Measurements from ENCODE around the gene TIMM17A.

Gene TIMM17A

DNA sequence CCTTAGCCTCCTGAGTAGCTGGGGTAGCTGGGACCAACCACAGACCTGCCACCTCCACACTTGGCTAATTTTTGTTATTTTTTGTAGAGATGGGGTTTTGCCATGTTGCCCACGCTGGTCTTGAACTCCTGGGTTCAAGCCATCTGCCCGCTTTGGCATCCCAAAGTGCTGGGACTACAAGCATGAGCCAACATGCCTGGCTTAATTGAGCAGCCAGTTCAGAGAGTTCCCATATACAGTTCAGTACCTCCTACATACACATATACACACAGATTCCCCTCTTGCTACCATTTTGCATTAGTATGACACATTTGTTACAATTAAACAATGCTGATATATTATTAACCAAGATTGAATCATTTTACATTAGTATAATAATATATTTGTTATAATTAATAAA lies 30.1 kb downstream of the TIMM17A start:
- DNase-seq: no peak

DNA sequence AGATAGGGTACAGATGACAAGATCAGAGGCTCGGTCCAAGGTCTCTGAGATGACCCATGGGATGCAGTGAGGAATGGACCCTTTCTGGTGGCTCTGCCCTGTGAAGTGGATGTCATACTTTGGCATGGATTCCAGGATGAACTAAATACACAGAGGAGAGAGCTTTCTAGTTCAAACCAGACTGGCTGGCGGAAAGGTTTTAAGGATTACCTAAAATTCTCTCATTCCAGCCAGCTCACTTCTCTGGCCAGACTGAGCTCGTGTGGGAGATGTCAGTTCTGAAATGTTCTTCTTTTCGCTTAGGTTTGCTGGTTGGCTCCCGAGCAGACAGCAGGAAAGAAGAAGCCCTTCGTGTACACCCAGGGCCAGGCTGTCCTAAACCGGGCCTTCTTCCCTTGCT lies 33.3 kb downstream of the TIMM17A start:
- DNase-seq: no peak

DNA sequence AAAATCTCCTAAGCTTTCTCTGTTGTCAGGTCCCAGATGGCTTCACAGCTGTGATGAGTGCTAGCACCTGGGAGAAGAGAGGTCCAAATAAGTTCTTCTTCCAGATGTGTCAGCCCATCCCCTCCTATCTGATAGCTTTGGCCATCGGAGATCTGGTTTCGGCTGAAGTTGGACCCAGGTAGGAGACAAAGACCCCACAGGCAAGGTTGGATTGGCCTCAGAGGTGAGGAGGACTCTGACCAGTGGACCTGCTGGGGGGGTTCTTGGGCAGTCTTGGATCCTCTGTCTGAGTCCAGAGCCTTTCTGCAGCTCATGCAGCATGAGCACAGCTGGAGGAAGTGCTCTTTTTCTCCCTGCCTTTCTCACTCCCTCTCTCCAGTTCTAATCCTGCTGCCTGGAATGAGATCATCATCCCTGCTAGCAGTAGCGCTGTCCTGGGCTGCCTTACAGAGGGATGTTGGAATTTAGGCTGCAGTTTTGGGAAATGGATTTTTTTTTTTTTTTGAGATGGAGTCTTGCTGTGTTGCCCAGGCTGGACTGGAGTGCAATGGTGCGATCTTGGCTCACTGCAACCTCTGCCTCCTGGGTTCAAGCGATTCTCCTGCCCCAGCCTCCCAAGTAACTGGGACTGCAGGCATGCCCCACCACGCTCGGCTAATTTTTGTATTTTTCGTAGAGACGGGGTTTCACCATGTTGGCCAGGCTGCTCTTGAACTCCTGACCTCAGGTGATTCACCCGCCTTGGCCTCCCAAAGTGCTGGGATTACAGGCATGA lies 34.2 kb downstream of the TIMM17A start:
- DNase-seq: no peak

DNA sequence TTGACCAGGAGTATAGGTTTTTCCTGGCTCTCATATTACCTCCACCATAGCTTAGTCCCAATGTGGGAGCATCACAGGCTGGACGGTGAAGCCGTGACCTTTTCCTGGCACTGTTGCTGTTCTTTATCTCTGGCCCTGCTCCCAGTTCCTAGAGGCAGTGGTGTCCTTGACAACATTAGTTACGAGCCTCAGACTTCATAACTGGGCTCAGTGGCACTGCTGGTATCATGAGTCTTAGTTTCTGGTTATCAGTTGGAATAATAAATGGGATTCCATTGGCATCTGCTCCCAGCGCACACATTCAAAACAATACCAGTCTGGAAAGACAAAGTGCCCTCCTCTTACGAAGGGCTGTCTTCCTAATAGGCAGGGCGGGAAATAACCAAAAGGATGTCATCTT lies 35.1 kb downstream of the TIMM17A start:
- no peak for DNase-seq

DNA sequence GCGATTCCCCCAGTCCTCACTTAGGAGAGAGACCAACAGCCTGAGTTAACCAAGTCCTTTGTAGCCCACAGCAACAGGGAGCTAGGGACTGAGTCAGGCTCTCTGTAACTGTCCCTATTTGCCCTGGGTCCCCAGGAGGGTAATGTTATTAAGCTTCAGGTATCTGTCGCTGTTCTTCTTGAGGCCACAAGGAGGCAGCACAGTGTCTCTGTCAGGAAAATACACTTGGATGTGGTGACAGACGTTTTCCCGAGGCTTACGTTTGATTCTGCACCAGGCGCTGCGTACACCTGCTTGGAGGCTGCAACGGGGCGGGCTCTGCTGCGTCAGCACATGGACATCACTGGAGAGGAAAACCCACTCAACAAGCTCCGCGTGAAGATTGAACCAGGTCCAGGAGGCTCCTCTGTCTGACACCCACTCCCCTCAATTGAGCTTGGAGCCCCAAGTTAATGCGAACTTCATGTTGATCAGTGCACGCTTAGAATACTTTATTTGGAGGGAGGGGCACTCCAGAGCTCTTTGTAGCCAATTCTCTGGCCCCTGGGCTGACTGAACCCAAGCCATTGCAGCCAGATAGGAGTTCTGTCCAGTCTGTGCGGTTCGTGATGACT lies 44.4 kb downstream of the TIMM17A start:
- peak; percentile 45 for DNase-seq

DNA sequence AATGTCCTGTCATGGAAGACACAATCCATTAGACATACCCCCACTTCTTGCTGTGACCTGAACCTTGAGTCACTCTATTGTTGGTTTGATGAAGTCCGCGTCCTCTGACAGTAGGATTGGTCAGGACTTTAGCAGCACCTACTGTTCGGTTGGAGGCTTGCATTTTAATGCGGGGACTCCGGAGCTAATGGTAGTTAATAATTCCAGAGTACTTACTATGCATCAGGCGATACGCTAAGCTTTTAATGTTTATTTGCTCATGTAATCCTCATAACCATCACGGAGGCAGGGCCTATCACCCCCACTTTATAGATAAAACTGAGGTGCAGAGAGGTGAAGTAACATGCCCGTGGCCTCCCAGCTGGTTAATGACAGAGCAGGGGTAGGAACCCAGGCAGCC lies 47.2 kb downstream of the TIMM17A start:
- no peak for DNase-seq

DNA sequence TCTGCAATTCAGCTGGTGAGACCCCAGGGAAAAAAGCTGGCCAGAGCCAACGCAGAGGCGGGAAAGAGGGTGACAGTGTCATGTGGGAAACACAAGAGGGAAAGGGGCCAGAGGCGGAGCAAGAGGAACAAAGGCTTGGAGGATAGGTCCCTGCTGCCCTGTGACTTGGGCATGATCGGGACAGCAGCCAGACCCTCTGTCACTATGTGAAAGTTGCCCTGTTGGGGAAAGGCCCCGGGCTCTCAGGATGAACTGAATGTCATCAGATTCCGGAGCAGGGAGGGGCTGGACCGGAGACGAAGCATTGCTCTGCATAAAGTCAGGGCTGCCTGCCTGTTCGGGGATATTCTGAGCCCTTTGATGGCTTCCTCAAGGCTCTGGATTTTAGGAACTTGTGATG lies 49.4 kb downstream of the TIMM17A start:
- DNase-seq: no peak

DNA sequence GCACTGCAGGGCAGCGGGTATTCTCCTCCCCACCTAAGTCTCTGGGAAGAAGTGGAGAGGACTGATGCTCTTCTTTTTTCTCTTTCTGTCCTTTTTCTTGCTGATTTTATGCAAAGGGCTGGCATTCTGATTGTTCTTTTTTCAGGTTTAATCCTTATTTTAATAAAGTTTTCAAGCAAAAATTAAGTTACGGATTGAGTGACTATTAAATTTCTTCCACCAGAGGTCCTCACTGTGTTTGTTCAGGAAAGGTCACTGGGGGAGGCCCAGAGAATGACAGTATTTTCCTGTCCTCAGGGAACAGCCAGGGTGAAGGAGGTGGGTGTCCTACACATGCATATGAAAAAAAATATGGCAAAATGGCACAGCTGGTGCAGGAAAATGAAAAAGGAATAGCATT lies 50.7 kb downstream of the TIMM17A start:
- DNase-seq: no peak

DNA sequence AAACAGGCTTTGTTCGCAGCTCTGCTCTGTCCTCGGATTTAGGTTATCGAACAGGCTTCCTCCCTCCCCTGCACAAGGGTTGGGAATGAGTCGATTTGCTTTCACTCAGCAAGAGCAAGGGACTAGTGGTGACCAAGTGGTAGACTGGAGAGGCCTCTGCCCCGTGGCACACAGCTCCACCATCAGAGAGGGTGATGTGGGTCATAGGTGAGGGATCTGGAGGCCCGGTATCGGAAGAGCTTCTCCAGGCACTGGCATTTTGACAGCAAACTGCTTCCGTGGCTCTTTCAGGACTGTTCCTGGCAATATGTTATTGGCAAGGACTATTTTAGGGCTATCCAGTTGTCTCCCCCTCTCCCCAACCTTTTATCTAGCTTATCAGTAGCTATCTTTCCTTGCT lies 52.0 kb downstream of the TIMM17A start:
- DNase-seq: no peak

DNA sequence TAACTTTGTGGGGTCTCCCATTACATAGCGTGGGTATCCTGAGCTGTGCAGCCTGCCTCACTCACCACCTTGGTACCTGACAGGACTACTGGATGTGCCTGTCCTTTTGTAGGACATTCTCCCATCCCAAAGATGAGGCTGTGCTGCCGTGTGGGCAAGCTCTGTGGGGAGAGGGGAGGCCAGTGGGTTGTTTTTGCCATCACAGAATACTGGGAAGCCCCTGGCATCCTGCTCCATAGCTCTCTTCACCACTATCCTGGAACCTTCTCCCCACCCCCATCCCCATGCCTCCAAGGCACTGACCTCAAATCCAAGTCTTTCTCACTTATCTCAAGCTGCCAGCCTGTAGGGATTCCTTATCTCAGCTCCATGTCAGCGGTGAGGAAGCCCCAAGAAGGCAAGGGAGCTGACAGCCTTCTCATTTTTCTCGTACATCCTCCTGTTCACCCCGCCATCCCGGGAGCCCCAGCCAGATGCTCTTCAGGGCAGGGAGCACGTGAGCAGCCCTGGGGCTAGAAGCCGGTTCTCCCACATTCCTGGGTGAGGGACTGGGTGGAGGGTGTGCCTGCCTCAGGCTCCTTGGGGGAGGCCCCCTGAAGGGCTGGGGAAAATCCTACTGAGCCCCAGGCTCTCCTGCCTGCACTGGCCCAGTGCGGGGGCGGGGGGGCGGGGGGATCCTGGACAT lies 52.6 kb downstream of the TIMM17A start:
- no peak for DNase-seq

DNA sequence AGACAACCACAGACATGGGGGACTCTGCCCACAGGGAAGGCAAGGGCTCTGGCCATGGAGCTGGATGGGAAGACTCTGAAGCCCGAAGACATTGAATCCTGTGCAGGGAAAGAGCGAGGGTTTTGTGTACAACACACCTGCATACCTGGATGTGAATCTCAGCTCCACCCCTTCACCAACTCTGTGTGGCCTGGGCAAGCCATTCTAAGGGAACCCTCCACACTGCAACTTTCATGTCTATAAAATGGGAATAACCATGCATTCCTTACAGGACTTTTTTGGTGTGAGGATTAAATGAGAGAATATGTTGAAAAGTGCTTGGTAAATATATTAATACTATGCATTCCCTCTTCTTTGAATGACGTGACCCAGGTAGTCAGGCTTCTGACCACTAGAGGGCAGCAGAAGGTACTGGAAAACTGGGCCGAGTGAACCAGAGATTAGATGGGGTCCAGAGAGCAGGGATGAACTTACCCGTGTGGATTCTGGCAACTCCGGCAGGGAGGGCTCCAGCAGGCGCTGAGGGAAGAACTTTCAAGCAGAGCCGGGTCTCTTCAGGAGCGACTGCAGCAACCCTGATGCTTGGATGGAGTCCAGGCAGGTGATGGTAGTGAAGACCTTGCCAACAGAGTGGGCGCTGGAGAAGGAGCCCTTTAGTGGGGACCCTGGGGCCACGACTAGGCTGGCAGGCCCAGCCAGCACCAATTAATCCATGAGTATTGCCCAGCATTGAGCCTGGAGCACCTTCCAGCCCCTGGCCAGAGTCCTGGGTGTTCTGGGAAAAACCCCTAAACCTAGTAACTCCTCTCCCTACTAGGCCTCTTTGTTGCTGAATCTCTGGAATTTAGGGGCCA lies 54.2 kb downstream of the TIMM17A start:
- peak; percentile 59 for DNase-seq

DNA sequence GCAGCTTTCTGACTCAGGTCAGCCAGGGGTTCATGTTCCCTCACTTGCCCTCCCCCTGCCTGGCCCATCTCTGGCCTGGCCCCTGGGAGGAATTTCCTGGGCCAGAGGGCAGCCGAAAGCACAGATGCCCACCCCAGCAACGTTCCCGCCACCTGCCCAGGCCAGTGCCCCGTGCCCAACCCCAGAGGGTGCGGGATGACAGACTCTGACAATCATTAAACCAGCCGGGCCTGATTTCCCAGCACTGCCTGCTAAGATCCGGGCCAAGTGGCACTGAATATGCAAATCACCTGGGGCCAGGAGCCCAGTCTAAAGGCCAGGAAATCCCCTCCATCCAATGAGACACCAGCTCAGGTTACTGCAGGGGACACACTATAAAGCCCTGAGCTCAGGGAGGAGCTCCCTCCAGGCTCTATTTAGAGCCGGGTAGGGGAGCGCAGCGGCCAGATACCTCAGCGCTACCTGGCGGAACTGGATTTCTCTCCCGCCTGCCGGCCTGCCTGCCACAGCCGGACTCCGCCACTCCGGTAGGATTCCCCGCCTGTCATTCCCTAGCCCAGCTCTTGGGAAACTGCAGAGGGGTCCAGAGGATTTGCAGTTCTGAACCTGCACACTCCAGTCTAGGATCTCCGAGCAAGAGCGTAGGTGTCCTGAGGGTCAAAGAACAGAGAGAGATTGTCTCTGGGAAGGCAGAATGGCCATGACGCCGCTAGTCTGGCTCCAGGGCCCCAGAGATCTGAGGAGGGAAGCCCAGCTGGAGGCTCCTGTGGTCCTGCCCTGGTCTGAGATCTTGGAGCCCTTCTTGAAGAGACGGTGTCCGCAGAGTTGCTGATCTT lies 55.1 kb downstream of the TIMM17A start, which contains the start of gene ELF3:
TSS of gene ELF3 (plus strand) at position 408 of the 836 bp plus-strand sequence. CDS start 550 bp downstream, outside the sequence.
- no peak for DNase-seq

DNA sequence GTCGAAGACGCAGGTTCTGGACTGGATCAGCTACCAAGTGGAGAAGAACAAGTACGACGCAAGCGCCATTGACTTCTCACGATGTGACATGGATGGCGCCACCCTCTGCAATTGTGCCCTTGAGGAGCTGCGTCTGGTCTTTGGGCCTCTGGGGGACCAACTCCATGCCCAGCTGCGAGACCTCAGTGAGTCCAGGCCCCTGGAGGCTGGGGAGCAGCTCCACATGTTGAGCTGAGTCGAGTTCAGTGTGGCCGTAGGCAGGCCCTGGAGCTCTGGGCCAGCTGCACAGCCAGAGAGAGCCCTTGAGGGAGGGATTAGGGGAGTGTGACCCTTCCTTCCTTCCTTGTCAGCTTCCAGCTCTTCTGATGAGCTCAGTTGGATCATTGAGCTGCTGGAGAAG lies 56.7 kb downstream of the TIMM17A start:
- DNase-seq: no peak

DNA sequence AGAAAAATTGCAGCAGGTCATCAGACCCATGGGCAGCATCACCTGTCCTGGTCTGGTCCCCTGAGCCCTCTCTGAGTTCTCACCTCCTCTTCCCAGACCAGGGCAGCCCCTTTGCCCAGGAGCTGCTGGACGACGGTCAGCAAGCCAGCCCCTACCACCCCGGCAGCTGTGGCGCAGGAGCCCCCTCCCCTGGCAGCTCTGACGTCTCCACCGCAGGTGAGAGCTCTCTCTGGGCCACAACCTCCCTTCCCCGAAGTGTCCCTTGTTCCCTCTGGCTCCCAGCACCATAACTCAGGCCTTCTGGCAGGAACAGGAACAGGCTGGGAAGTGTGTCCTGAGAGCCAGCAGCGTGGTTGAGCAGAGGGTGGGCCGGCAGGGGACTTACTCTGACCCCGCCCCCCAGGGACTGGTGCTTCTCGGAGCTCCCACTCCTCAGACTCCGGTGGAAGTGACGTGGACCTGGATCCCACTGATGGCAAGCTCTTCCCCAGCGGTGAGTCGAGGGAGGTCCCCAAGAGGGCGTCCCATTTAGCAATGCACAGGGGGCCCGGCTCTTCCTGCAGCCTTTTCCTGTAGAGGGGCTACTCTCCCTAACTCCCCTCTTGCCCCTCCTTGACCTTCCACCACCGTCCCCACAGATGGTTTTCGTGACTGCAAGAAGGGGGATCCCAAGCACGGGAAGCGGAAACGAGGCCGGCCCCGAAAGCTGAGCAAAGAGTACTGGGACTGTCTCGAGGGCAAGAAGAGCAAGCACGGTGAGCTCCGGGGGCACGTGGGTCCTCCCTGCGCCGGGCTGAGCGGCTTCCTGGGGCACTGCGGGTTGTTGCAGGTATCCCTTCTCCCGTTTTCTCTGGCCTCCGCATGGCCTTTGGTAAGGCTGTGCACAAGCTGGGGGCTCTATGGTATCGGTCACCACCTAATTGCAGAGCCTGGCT lies 57.5 kb downstream of the TIMM17A start:
- no peak for DNase-seq

DNA sequence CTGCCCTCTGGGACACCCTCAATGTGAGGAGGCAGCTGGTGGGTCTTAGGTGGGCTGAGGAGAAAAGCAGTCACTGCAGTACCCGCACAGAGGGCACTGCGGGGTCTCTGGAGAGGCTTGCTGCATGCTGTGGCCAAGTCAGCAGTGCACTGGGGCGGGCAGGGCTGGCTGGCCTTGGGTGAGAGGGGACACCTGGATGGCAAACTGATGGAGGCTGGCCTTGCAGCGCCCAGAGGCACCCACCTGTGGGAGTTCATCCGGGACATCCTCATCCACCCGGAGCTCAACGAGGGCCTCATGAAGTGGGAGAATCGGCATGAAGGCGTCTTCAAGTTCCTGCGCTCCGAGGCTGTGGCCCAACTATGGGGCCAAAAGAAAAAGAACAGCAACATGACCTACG lies 58.3 kb downstream of the TIMM17A start:
- no peak for DNase-seq

DNA sequence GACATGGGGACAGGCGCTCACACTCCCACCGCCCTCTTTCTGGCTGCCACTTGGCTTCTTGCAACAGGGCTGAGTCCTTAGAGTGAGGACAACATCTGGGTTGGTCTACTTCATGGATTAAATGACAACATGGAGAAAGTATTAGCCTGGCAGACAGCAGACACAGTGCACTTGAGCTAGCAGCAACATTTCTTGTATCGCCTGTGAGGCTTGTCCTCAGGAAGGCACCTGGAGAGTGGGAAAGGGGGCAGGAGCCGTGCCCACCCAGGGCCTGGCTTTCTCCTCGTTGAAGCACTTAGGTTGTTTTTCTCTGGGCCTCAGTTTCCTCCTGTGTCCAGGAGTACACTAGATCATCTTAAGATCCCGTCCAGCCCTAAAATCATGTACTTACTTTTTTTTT lies 58.8 kb downstream of the TIMM17A start:
- no peak for DNase-seq

DNA sequence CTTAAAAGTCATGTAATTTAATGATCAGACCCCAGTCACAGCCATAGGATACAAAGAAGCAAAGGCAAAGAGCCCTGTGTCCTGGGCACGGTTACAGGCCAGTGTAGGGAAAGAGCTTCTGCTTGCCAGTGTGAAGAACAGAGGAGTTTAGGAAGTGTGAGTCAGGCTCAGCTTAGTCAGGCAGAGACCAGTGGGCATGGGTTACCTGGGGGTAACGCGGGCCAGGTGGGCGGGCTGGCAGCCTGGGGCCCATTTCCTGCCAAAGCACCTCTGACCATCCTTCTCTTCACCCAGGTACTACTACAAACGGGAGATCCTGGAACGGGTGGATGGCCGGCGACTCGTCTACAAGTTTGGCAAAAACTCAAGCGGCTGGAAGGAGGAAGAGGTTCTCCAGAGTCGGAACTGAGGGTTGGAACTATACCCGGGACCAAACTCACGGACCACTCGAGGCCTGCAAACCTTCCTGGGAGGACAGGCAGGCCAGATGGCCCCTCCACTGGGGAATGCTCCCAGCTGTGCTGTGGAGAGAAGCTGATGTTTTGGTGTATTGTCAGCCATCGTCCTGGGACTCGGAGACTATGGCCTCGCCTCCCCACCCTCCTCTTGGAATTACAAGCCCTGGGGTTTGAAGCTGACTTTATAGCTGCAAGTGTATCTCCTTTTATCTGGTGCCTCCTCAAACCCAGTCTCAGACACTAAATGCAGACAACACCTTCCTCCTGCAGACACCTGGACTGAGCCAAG lies 59.8 kb downstream of the TIMM17A start:
- DNase-seq: no peak

DNA sequence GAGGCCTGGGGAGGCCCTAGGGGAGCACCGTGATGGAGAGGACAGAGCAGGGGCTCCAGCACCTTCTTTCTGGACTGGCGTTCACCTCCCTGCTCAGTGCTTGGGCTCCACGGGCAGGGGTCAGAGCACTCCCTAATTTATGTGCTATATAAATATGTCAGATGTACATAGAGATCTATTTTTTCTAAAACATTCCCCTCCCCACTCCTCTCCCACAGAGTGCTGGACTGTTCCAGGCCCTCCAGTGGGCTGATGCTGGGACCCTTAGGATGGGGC lies 60.3 kb downstream of the TIMM17A start:
- no peak for DNase-seq

DNA sequence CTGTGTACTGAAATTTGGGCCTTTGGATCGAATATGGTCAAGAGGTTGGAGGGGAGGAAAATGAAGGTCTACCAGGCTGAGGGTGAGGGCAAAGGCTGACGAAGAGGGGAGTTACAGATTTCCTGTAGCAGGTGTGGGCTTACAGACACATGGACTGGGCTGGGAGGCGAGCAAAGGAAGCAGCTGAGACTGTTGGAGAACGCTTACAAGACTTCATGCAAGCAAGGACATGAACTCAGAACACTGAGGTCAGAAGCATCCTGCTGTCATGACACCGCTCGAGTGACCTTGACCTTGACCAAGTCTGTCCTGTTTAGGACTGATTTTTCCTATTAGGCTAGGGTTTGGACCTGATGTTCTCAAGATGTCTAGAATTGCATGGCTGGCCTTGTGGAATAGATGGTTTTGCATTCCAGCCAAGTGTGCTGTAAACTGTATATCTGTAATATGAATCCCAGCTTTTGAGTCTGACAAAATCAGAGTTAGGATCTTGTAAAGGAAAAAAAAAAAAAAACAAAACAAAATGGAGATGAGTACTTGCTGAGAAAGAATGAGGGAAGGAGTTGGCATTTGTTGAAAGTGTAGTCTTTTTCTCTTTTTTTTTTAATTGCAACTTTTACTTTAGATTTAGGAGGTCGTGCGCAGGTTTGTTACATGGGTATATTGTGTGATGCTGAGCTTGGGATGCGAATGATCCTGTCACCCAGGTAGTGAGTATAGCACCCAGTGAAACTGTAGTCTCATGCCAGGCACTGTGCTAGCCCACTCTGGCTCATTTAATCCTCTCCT lies 60.9 kb downstream of the TIMM17A start:
- no peak for DNase-seq

Data from inflammatory macrophage treated with lipopolysaccharide for 4 hours (primary cell).